ENCODE measurements around the gene KCNH3.
"Not testable (repeated sequence)": the region's sequence is repeated elsewhere in the genome, so short reads cannot be mapped to it uniquely, and the experiment has no call there.

KCNH3 gene

GRCh38 chr12:49501895-49502294 lies 36.9 kb upstream of the KCNH3 start:
- no peak for TF ChIP-seq CTCF (conservative IDR thresholded peaks at IDR 0.05; ENCODE audit: low read length)
- H3K4me3 ChIP-seq (ENCODE audit: low read length): no peak overlapping the region
- no peak for DNase-seq (ENCODE audit: low read depth)

- DNase-seq (ENCODE audit: low read depth): no peak
- TF ChIP-seq CTCF (conservative IDR thresholded peaks at IDR 0.05; ENCODE audit: low read length): no peak
- H3K4me3 ChIP-seq (ENCODE audit: low read length): no peak overlapping the region
Observed at GRCh38 chr12:49502590-49502989, 36.2 kb upstream of the KCNH3 start.

GRCh38 chr12:49503674-49504180 lies 35.1 kb upstream of the KCNH3 start:
- no peak for DNase-seq (ENCODE audit: low read depth)
- no peak for TF ChIP-seq CTCF (conservative IDR thresholded peaks at IDR 0.05; ENCODE audit: low read length)
- H3K4me3 ChIP-seq (ENCODE audit: low read length): no peak overlapping the region

- H3K4me3 ChIP-seq (ENCODE audit: low read length): no peak overlapping the region
- TF ChIP-seq CTCF (conservative IDR thresholded peaks at IDR 0.05; ENCODE audit: low read length): no peak
- DNase-seq (ENCODE audit: low read depth): no peak
Observed at GRCh38 chr12:49505672-49506071, 33.2 kb upstream of the KCNH3 start.

GRCh38 chr12:49507139-49507538 lies 31.7 kb upstream of the KCNH3 start:
- no peak overlapping the region for H3K4me3 ChIP-seq (ENCODE audit: low read length)
- DNase-seq (ENCODE audit: low read depth): peak; percentile 74
- no peak for TF ChIP-seq CTCF (conservative IDR thresholded peaks at IDR 0.05; ENCODE audit: low read length)

- DNase-seq (ENCODE audit: low read depth); H3K4me3 ChIP-seq (ENCODE audit: low read length): not testable (repeated sequence)
Observed at GRCh38 chr12:49509681-49510080, 29.1 kb upstream of the KCNH3 start.

- TF ChIP-seq CTCF (conservative IDR thresholded peaks at IDR 0.05; ENCODE audit: low read length): no peak
- DNase-seq (ENCODE audit: low read depth): no peak
- H3K4me3 ChIP-seq (ENCODE audit: low read length): no peak overlapping the region
Observed at GRCh38 chr12:49511410-49511809, 27.4 kb upstream of the KCNH3 start.

- TF ChIP-seq CTCF (conservative IDR thresholded peaks at IDR 0.05; ENCODE audit: low read length): no peak
- no peak overlapping the region for H3K4me3 ChIP-seq (ENCODE audit: low read length)
- no peak for DNase-seq (ENCODE audit: low read depth)
Observed at GRCh38 chr12:49512546-49512945, 26.3 kb upstream of the KCNH3 start.
